ENCODE data around the gene CCDC146. TPM values are rescaled to one million over a fixed set of nuclear protein-coding genes. Genes with fewer than 3 reads are reported as not detected.

The CCDC146 gene
- total and polyA plus RNA-seq, 9 of the 15 experiments (the other 6 are each of a cell fraction or from before 2014, with no cell fraction given), result 0.10 to 0.98 (median 0.26) TPM; not detected in 1

DNA sequence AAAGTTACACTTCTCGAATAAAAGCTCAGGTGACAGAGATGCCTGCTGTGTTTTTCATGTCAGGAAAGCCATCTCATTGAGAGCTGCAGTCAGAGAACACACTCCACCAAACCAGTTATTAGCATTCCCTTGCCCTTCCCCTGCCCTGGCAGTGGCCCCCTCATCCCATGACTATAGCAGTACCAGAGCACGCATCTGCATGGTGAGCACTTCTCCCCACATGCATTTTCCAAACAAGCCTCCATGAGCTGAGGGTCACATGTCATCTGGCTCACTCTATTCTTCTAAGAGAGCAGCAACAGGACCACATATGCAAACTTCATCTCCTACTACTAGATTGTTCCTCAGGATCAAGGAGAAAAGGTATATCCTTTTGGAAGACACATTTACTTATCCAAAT, 119.7 kb downstream of the CCDC146 start (continued):
- TF ChIP-seq, protein P1, sequence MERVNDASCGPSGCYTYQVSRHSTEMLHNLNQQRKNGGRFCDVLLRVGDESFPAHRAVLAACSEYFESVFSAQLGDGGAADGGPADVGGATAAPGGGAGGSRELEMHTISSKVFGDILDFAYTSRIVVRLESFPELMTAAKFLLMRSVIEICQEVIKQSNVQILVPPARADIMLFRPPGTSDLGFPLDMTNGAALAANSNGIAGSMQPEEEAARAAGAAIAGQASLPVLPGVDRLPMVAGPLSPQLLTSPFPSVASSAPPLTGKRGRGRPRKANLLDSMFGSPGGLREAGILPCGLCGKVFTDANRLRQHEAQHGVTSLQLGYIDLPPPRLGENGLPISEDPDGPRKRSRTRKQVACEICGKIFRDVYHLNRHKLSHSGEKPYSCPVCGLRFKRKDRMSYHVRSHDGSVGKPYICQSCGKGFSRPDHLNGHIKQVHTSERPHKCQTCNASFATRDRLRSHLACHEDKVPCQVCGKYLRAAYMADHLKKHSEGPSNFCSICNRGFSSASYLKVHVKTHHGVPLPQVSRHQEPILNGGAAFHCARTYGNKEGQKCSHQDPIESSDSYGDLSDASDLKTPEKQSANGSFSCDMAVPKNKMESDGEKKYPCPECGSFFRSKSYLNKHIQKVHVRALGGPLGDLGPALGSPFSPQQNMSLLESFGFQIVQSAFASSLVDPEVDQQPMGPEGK (CRISPR knock-in tag; IDR thresholded peaks at IDR 0.05; ENCODE audit: borderline replicate concordance), result no peak
- TF ChIP-seq SMARCB1 (IDR thresholded peaks at IDR 0.05; ENCODE audit: insufficient read length, low read depth), result no peak
- TF ChIP-seq ELF1 (tag; IDR thresholded peaks at IDR 0.05), result no peak
- no peak for TF ChIP-seq NFE2L1 (tag; IDR thresholded peaks at IDR 0.05; ENCODE audit: borderline replicate concordance, low read depth)
- TF ChIP-seq, protein P2, sequence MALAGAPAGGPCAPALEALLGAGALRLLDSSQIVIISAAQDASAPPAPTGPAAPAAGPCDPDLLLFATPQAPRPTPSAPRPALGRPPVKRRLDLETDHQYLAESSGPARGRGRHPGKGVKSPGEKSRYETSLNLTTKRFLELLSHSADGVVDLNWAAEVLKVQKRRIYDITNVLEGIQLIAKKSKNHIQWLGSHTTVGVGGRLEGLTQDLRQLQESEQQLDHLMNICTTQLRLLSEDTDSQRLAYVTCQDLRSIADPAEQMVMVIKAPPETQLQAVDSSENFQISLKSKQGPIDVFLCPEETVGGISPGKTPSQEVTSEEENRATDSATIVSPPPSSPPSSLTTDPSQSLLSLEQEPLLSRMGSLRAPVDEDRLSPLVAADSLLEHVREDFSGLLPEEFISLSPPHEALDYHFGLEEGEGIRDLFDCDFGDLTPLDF (CRISPR knock-in tag; IDR thresholded peaks at IDR 0.05), result no peak
- TF ChIP-seq SMAD2 (IDR thresholded peaks at IDR 0.05; ENCODE audit: low read depth, low read length), result no peak
- TF ChIP-seq SRSF9 (IDR thresholded peaks at IDR 0.05; ENCODE audit: borderline replicate concordance, low read depth, low read length), result no peak
- no peak for TF ChIP-seq ZNF217 (CRISPR knock-in tag; IDR thresholded peaks at IDR 0.05)
- TF ChIP-seq ARID2 (IDR thresholded peaks at IDR 0.05), result no peak
- no peak for TF ChIP-seq ZZZ3 (IDR thresholded peaks at IDR 0.05)
- TF ChIP-seq, protein P3, sequence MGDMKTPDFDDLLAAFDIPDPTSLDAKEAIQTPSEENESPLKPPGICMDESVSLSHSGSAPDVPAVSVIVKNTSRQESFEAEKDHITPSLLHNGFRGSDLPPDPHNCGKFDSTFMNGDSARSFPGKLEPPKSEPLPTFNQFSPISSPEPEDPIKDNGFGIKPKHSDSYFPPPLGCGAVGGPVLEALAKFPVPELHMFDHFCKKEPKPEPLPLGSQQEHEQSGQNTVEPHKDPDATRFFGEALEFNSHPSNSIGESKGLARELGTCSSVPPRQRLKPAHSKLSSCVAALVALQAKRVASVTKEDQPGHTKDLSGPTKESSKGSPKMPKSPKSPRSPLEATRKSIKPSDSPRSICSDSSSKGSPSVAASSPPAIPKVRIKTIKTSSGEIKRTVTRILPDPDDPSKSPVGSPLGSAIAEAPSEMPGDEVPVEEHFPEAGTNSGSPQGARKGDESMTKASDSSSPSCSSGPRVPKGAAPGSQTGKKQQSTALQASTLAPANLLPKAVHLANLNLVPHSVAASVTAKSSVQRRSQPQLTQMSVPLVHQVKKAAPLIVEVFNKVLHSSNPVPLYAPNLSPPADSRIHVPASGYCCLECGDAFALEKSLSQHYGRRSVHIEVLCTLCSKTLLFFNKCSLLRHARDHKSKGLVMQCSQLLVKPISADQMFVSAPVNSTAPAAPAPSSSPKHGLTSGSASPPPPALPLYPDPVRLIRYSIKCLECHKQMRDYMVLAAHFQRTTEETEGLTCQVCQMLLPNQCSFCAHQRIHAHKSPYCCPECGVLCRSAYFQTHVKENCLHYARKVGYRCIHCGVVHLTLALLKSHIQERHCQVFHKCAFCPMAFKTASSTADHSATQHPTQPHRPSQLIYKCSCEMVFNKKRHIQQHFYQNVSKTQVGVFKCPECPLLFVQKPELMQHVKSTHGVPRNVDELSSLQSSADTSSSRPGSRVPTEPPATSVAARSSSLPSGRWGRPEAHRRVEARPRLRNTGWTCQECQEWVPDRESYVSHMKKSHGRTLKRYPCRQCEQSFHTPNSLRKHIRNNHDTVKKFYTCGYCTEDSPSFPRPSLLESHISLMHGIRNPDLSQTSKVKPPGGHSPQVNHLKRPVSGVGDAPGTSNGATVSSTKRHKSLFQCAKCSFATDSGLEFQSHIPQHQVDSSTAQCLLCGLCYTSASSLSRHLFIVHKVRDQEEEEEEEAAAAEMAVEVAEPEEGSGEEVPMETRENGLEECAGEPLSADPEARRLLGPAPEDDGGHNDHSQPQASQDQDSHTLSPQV (IDR thresholded peaks at IDR 0.05), result no peak
- no peak for TF ChIP-seq EP400 (IDR thresholded peaks at IDR 0.05)
- no peak for TF ChIP-seq SAFB (IDR thresholded peaks at IDR 0.05; ENCODE audit: borderline replicate concordance, low read depth, low read length)

All from K562 (cell line).